ENCODE data around the gene AGAP1.

AGAP1 gene

DNA sequence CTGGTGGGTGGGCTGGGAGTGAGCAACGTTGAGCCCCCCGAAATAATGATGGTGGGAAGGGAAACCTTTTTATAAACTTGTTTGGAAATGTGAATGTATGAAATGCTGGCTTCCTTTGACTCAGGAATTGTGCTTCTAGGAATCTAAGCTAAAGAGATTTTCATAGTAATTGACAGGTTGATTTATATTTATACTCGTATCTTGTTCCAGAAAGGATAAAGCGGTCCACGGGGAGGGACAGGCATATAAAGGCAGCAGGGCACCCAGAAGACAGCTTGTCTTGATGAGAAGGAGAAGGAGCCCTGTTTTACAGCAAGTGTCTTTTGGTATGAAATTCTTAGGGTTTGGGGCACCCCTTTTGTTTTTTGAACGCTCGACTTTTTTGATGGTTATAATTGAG, 157.8 kb downstream of the AGAP1 start:
- DNase-seq (ENCODE audit: insufficient read length) (no peak), FAIRE-seq (no peak)
- TF ChIP-seq TAF1 (IDR thresholded peaks at IDR 0.05; ENCODE audit: borderline replicate concordance, low read depth, low read length): no peak
- TF ChIP-seq POLR2AphosphoS5 (IDR thresholded peaks at IDR 0.05; ENCODE audit: low read depth, low read length): no peak
- TF ChIP-seq POLR2A (IDR thresholded peaks at IDR 0.05; ENCODE audit: low read depth, low read length): no peak

DNA sequence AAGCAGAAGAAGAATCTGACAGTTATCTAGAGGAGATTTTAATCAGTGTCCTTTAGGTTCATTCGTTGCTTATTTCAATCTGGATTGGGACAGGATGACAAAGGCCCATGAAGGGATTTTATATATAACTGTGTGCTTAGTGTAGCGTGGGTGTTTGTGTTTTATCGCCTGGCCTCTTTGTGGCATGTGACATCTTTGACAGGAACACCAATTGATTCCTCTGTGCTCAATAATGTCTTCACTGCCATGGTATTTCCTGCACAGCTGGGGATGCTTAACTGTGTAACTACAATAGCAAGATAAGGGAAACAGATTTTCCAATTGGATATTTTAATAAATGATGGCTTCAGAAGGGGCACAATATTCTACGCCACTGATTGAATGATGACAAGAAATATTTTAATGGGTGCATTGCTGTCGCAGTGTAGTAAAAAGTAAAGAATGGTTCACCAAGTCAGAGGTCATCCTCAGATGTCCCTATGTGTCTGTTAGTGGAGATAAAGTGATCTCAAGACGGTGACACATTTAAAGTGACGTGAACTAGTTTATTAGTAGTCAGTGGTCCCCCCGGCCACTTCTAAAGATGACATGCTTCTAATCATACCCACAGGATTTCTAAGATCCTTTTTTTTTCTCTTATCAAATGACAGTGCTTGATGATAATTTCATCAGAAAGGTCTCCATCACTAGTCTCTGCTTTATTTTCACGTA, 160.4 kb downstream of the AGAP1 start:
- FAIRE-seq (no peak), DNase-seq (ENCODE audit: insufficient read length) (no peak)
- no peak for TF ChIP-seq POLR2A (IDR thresholded peaks at IDR 0.05; ENCODE audit: low read depth, low read length)
- TF ChIP-seq POLR2AphosphoS5 (IDR thresholded peaks at IDR 0.05; ENCODE audit: low read depth, low read length): no peak
- TF ChIP-seq TAF1 (IDR thresholded peaks at IDR 0.05; ENCODE audit: borderline replicate concordance, low read depth, low read length): no peak

DNA sequence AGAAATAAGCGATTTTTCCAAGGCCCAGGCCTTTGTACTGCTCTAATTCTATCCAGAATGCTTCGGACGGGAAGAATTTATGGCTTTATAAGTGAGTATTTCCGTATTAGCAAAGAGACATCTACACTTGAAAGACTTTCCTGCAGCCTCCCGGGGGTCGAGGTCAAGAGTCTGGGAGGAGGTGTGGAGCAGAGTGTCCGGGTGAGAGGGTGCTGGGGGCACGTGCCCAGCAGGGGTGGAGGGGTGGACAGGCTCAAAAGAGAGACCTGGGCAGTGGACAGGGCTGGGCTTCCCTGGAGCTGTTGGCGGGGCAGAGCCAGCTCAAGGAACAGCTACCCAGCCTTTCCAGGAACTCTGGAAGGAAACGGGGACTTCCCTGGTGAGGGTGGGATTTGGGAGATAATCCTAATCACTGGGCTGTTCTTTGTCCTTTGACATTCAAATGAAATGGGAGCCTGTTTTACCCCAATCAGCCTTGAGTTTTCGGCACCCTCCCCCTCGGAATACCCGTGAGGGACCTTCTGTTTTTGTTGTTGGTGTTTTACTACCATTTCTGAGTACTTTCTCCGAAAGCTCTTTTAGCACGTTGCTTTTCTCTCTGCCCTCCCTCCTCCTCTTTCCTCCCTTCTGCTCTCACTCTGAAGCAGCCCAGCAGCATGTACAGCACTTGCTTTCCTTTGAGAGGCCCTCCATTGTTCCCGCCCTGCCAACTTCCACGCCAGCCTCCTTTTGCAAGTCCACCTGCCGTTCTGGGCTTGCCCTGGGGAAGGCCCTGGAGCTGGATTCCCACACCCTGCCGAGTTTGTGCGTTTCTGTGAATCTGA, 164.7 kb downstream of the AGAP1 start:
- FAIRE-seq (no peak), DNase-seq (ENCODE audit: insufficient read length) (no peak)
- TF ChIP-seq TAF1 (IDR thresholded peaks at IDR 0.05; ENCODE audit: borderline replicate concordance, low read depth, low read length): no peak
- TF ChIP-seq POLR2AphosphoS5 (IDR thresholded peaks at IDR 0.05; ENCODE audit: low read depth, low read length): no peak
- TF ChIP-seq POLR2A (IDR thresholded peaks at IDR 0.05; ENCODE audit: low read depth, low read length): no peak

DNA sequence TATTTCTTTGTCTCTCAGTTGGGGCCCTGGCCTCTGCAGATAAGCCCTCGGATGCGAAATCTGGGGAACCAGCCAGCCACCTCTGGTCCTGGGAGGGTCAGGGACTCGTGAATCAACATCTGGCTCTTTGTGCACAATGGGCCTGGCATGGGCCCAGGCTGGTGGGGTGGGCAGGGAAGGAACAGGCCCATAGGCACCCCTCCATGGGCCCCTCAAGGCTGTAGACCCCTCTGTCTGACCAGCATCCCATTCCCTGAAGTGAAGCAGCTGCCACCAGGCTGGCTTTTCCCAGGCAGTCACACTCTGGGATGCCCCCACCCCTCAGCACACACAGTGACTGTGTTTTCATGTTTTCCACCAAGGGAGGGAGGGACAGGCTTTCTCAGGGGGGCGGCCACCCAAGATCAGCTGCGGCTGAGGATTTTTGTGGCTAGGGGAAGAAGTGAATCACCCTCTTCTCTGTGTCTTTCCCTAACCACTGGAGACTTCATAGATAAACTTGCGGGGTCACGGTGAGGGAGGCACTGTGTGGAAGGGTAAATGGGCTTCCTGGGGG, 166.0 kb downstream of the AGAP1 start:
- FAIRE-seq: no peak
- DNase-seq (ENCODE audit: insufficient read length): no peak
- TF ChIP-seq POLR2A (IDR thresholded peaks at IDR 0.05; ENCODE audit: low read depth, low read length): no peak
- TF ChIP-seq TAF1 (IDR thresholded peaks at IDR 0.05; ENCODE audit: borderline replicate concordance, low read depth, low read length): no peak
- TF ChIP-seq POLR2AphosphoS5 (IDR thresholded peaks at IDR 0.05; ENCODE audit: low read depth, low read length): no peak

DNA sequence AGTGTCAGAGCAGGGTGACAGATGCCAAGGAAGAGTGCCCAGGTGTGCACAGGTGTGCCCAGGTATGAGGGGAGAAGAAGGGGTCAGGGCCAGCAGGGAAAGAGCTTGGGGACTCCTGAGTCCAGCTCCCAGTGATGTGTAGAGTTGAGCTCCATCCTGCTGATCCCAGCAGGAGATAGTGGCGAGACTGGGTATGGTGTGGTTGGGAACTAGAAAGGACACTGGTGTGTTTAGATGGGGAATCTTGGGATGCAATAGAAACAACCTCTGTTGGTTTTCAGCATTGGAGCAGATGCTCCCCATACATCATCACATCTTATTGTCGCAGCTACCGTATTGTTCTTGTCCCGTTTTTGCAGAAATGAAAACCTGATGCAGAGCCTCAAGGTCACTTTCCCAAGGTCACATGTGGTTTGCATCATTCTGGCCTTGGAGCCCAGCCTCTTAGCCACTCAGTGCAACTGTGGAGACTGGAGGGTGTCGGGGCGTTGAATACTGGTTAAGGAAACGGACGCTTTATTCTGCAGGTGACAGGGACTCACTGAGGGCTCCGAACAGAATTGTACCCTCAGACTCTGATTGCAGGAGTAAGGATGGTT, 166.7 kb downstream of the AGAP1 start:
- DNase-seq (ENCODE audit: insufficient read length) (no peak), FAIRE-seq (no peak)
- TF ChIP-seq POLR2A (IDR thresholded peaks at IDR 0.05; ENCODE audit: low read depth, low read length) (no peak), POLR2AphosphoS5 (IDR thresholded peaks at IDR 0.05; ENCODE audit: low read depth, low read length) (no peak), TAF1 (IDR thresholded peaks at IDR 0.05; ENCODE audit: borderline replicate concordance, low read depth, low read length) (no peak)

DNA sequence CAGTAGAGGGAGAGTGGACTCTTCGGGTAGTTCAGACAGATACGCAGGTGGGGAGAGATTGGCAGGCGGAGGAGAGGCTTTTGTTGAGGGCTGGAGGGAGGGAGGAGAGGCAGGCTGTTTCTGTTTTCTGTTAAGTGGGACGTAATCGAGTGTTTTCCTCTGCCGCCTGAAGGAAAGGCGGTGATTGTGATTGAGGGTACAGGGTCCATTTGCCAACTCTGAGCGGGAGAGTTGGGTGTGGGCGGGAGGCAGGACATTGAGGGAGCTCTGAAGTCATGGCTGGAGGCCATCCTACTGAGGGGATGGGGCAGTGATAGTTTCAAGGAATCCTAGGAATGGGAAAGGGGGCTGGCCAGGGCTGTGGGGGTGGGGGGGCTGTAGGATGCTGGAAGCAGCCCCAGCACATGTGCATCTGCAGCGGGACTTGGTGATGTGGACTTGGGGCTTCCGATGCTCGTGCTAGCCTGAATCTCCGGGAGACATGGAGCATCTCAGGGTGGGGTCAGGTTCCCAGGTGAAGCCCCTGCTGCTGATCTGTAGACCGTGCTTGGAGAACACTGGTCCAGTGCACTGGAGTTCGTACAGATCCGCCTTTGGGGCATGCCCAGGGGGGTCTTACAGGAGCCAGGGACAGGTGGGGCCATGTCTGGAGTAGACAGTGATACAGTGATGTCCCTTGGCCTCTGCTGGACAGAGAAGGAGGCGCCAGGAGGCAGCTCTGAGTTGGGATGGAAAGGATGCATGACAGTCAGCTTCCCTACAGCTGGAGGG, 167.5 kb downstream of the AGAP1 start:
- FAIRE-seq: no peak
- TF ChIP-seq POLR2A (IDR thresholded peaks at IDR 0.05; ENCODE audit: low read depth, low read length) (no peak), POLR2AphosphoS5 (IDR thresholded peaks at IDR 0.05; ENCODE audit: low read depth, low read length) (no peak), TAF1 (IDR thresholded peaks at IDR 0.05; ENCODE audit: borderline replicate concordance, low read depth, low read length) (no peak)
- DNase-seq (ENCODE audit: insufficient read length): no peak

DNA sequence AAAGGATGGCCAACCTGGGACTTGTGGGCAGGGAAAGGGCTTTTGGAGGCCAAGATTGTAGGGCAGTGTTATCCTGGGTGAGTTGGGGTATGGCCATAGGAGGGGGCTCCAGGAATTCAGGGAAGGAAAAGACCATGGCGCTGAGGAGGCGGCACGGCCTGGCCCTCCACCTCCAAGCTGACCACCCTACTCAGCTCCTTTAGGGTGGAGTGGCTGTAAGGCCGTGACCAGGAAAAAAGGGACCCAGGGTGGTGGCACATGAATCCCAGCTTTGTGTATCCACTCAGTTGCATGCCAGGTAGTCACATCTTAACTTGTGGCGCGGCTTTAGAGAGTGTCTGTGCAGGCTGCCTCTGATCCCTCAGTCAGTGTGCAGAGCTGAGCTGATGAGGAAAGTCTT, 168.1 kb downstream of the AGAP1 start:
- TF ChIP-seq POLR2AphosphoS5 (IDR thresholded peaks at IDR 0.05; ENCODE audit: low read depth, low read length) (no peak), TAF1 (IDR thresholded peaks at IDR 0.05; ENCODE audit: borderline replicate concordance, low read depth, low read length) (no peak), POLR2A (IDR thresholded peaks at IDR 0.05; ENCODE audit: low read depth, low read length) (no peak)
- FAIRE-seq: no peak
- no peak for DNase-seq (ENCODE audit: insufficient read length)

DNA sequence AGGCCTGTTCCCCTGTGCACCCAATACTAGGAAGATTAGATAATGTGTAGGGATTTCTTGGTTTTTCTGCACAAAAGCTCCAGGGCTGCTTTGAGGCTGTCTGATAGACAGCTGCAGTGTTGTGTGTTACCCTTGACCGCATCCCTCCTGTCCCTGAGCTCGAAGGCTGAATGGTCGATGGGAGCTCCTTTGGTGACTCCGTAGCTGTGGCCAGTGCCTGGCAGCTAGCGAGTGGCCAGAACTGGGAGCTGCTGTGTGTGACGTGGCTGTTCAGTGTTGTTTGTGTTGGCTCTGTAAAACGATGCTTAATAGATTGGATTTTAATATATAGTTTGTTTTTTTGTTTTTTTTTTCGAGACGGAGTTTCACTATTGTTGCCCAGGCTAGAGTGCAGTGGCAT, 170.0 kb downstream of the AGAP1 start:
- DNase-seq (ENCODE audit: insufficient read length) (no peak), FAIRE-seq (no peak)
- no peak for TF ChIP-seq TAF1 (IDR thresholded peaks at IDR 0.05; ENCODE audit: borderline replicate concordance, low read depth, low read length)
- no peak for TF ChIP-seq POLR2AphosphoS5 (IDR thresholded peaks at IDR 0.05; ENCODE audit: low read depth, low read length)
- no peak for TF ChIP-seq POLR2A (IDR thresholded peaks at IDR 0.05; ENCODE audit: low read depth, low read length)

DNA sequence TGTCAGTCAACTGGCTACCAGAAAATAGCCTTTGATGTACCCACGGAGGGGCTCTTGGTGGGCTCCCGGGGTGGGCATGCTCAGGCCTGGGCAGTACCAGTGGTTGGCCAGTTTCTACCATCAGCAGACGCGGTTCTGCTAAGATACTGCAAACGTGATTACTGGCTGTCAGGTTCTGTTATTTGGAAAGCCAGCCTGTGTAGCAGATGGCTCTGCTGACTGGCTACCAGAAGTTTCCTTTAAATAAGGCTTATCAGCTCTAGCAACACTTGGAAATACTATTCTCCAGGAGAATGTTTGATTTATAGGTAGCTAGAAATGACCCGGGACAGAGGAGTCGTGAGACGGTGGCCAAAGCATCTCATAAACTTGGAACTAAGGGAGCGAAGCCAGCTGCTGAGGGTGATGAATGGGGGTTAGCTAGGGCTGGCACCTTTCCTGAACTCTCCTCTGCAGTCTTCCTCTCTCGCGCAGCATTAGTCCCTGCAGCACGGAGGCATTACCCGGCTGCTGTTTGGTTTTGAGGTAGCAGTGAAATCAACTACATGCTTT, 171.9 kb downstream of the AGAP1 start:
- no peak for DNase-seq (ENCODE audit: insufficient read length)
- TF ChIP-seq POLR2A (IDR thresholded peaks at IDR 0.05; ENCODE audit: low read depth, low read length) (no peak), POLR2AphosphoS5 (IDR thresholded peaks at IDR 0.05; ENCODE audit: low read depth, low read length) (no peak), TAF1 (IDR thresholded peaks at IDR 0.05; ENCODE audit: borderline replicate concordance, low read depth, low read length) (no peak)

DNA sequence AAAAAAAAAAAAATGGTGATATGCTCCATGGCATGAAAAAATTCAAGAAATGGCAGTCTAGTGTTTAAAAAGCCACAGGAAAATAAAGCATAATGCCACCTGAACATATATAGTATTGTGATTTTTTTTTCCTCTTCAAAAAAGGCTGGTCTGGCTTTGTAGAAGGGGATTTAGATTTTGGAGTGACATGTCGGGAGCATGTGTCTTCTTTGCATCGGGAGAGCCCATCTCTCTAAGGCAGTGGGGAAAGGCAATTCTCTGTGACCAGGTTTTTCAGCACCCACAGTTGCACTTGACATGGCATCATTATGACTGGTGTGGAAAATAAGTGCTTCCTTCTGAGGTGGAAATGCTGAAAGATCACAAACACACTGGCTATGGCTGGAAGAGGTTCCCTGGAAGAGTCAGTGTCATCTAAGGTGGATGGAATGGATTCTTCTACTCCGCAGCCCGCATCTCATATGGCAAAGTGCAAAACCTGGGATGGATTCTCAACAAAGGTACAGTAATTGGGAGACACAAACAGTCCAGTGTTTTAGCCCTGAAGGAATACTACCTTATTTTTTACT, 172.5 kb downstream of the AGAP1 start:
- TF ChIP-seq POLR2AphosphoS5 (IDR thresholded peaks at IDR 0.05; ENCODE audit: low read depth, low read length): no peak
- TF ChIP-seq TAF1 (IDR thresholded peaks at IDR 0.05; ENCODE audit: borderline replicate concordance, low read depth, low read length): no peak
- TF ChIP-seq POLR2A (IDR thresholded peaks at IDR 0.05; ENCODE audit: low read depth, low read length): no peak
- no peak for FAIRE-seq

More for the DNA sequence above, 171.9 kb downstream of the AGAP1 start:
- FAIRE-seq: no peak

More for the DNA sequence above, 172.5 kb downstream of the AGAP1 start:
- DNase-seq (ENCODE audit: insufficient read length): no peak

All from GM12892 (cell line).